ENCODE results near the gene DAZAP1.

DAZAP1 gene

GRCh38 chr19:1384478-1385110, 22.8 kb upstream of the DAZAP1 start:
- Mint-ChIP-seq H3K4me3 (peak overlapping the region; percentile 86), H3K36me3 (peaks cover 23% of the 10 kb centered on the region), H3K27ac (peak overlapping the region; percentile 100), H3K4me1 (peaks cover 25% of the 10 kb centered on the region), H3K9me3 (no peaks in the 10 kb centered on the region)
- ATAC-seq (no peak), DNase-seq (ENCODE audit: low spot score in 2 of 2) (no peak)

GRCh38 chr19:1385816-1386215, 21.6 kb upstream of the DAZAP1 start:
- Mint-ChIP-seq H3K9me3 (no peaks in the 10 kb centered on the region), H3K4me3 (peak overlapping the region; percentile 86), H3K4me1 (peaks cover 25% of the 10 kb centered on the region), H3K27ac (peak overlapping the region; percentile 52), H3K36me3 (peaks cover 29% of the 10 kb centered on the region)
- DNase-seq (ENCODE audit: low spot score in 2 of 2) (no peak), ATAC-seq (no peak)

DNA sequence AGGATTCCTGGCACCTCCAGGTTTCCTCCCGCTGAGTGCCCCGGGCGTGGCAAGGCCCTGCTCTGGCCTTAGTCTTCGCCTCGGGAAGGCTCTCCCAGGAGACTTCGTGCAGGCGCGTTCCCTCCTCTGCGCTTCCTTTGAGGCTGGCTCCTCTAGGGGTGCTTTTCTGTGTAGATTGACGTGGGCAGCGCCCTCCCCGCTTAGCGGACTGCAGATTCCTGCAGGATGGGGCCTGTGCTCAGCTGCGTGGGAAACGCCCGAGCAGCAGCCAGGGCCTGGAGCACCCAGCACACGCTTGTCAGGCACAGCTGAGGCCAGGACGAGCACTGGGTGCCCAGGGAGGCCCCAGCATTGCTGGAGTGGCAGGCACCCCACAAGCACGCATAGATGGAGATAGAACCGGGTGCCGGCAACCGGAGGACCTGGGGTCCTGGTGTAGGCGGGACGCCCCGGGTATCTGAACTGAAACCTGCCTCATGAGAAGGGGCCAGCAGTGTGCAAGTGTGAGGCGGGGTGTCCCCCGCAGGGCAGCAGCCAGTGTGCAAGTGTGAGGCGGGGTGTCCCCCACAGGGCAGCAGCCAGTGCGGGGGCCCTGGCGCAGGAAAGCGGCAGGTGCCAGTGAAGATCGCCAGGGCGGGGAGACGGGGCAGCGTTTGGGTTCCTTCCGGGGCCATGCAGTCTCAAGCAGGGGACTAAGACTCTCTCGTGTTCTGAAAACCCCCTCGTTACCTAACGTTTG, 20.3 kb upstream of the DAZAP1 start:
- ATAC-seq (no peak), DNase-seq (ENCODE audit: low spot score in 2 of 2) (no peak)
- Mint-ChIP-seq H3K9me3 (no peaks in the 10 kb centered on the region), H3K4me1 (peaks cover 25% of the 10 kb centered on the region), H3K27ac (peak overlapping the region; percentile 58), H3K4me3 (no peak overlapping the region), H3K36me3 (peaks cover 42% of the 10 kb centered on the region)

- no peak for ATAC-seq
- Mint-ChIP-seq H3K4me1 (peaks cover 21% of the 10 kb centered on the region), H3K4me3 (no peak overlapping the region), H3K9me3 (no peaks in the 10 kb centered on the region), H3K27ac (no peak overlapping the region), H3K36me3 (peaks cover 43% of the 10 kb centered on the region)
- DNase-seq (ENCODE audit: low spot score in 2 of 2): no peak
Measured at GRCh38 chr19:1387684-1388636, 19.4 kb upstream of the DAZAP1 start.

GRCh38 chr19:1388637-1389026, 18.8 kb upstream of the DAZAP1 start:
- no peak for DNase-seq (ENCODE audit: low spot score in 2 of 2)
- H3K36me3 Mint-ChIP-seq: peaks cover 41% of the 10 kb centered on the region
- H3K4me1 Mint-ChIP-seq: peaks cover 14% of the 10 kb centered on the region
- no peak overlapping the region for H3K27ac Mint-ChIP-seq
- H3K4me3 Mint-ChIP-seq: no peak overlapping the region
- ATAC-seq: no peak
- no peaks in the 10 kb centered on the region for H3K9me3 Mint-ChIP-seq

DNA sequence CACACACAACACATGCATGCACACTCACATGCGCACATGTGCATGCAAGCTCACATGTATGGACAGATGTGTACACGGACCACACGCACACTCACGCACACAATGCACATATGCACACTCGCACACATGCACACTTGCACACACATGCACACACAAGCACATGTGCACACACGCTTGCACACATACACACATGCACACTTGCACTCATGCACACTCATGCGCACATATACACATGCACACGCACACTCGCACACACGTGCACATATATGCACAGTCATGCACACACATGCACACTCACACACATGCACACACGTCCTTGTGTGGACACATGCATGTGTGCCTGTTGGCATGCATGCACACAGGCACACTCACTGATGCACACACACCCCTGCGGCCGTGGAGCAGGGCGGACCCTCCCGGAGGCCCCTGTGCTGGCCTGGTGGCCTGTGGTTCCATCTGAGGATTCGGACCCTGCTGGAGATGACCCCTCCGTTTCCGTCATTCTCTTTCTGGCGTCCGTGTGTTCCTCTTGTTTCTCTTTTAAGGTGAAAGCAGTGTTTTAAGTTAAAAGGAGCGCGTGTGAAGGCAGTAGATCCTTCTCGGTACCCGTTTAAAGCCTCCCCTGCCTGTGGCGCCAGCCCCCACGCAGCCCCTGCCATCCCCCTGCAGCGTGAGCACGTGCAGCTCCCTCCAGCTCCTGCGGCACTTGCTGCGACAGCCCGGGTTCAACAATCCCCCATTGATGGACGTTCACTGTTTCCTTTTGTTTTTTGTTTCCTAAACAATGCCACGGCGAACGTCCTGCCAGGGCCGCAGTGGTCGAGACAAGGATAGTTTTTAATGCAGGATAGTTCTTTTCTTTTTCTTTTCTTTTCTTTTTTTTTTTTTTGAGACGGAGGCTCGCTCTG, 18.1 kb upstream of the DAZAP1 start:
- H3K4me3 Mint-ChIP-seq: no peak overlapping the region
- ATAC-seq: no peak
- H3K36me3 Mint-ChIP-seq: peaks cover 34% of the 10 kb centered on the region
- no peak overlapping the region for H3K27ac Mint-ChIP-seq
- peaks cover 13% of the 10 kb centered on the region for H3K4me1 Mint-ChIP-seq
- no peaks in the 10 kb centered on the region for H3K9me3 Mint-ChIP-seq
- DNase-seq (ENCODE audit: low spot score in 2 of 2): no peak

- ATAC-seq (no peak), DNase-seq (ENCODE audit: low spot score in 2 of 2) (no peak)
- Mint-ChIP-seq H3K27ac (no peak overlapping the region), H3K36me3 (peaks cover 35% of the 10 kb centered on the region), H3K4me3 (no peak overlapping the region), H3K9me3 (no peaks in the 10 kb centered on the region), H3K4me1 (peaks cover 6% of the 10 kb centered on the region)
Measured at GRCh38 chr19:1390890-1391423, 16.4 kb upstream of the DAZAP1 start.

DNA sequence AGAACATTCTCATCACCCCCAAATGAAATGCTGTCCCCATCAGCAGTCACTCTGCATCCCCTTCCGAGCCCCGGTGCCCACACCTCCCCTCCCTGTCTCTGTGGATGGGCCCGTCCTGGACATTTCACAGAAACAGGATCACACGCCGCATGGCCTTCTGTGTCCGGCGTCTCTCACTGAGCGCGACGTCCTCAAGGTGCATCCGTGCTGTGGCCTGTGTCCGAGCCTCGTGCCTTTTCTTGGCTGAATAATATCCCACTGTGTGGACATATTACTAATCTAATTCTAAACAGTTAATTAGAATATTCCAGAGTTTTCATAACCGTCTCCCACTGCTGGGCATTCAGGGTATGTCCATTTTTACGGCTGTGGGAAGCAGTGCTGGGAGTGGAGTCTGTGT, 15.0 kb upstream of the DAZAP1 start:
- peaks cover 6% of the 10 kb centered on the region for H3K4me1 Mint-ChIP-seq
- DNase-seq (ENCODE audit: low spot score in 2 of 2) (no peak), ATAC-seq (no peak)
- no peak overlapping the region for H3K27ac Mint-ChIP-seq
- peaks cover 40% of the 10 kb centered on the region for H3K36me3 Mint-ChIP-seq
- no peak overlapping the region for H3K4me3 Mint-ChIP-seq
- no peaks in the 10 kb centered on the region for H3K9me3 Mint-ChIP-seq

DNA sequence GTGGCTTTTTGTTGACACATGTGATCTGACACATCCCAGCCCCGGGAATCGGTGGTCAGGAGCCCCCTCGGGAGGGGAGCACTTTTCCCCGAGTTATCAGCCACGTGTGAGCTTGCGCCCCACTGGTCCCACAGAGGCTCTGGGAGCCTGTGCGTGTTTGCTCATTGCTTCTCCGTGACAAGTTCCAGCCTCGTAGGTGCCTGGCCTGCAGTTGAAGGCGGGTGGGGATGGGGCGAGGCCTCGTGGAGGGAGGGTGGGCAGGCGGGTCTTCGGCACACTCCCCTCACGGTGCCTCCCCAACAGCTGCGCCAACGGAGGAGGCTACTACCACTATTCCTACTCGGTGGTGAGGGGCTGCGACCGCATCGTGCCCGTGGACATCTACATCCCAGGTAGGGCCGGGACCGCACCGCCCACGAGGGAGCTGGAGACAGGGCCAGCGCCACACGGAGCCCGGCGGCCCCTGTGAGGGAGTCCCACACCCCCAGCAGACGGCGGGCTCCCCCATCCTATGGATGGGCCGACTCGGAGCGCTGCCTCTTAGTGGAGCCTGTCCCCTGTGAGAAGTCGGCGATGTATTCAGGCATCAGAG, 14.4 kb upstream of the DAZAP1 start:
- peaks cover 6% of the 10 kb centered on the region for H3K4me1 Mint-ChIP-seq
- H3K27ac Mint-ChIP-seq: no peak overlapping the region
- no peak for ATAC-seq

GRCh38 chr19:1393841-1394240, 13.5 kb upstream of the DAZAP1 start:
- no peak overlapping the region for H3K4me3 Mint-ChIP-seq
- ATAC-seq: no peak
- H3K27ac Mint-ChIP-seq: no peak overlapping the region
- peaks cover 6% of the 10 kb centered on the region for H3K4me1 Mint-ChIP-seq
- no peaks in the 10 kb centered on the region for H3K9me3 Mint-ChIP-seq
- H3K36me3 Mint-ChIP-seq: peaks cover 40% of the 10 kb centered on the region
- no peak for DNase-seq (ENCODE audit: low spot score in 2 of 2)

More for the DNA sequence above, 14.4 kb upstream of the DAZAP1 start:
- Mint-ChIP-seq H3K36me3 (peaks cover 40% of the 10 kb centered on the region), H3K9me3 (no peaks in the 10 kb centered on the region), H3K4me3 (no peak overlapping the region)
- DNase-seq (ENCODE audit: low spot score in 2 of 2): no peak

- no peak for DNase-seq (ENCODE audit: low spot score in 2 of 2)
- H3K9me3 Mint-ChIP-seq: no peaks in the 10 kb centered on the region
- no peak overlapping the region for H3K27ac Mint-ChIP-seq
- H3K4me3 Mint-ChIP-seq: no peak overlapping the region
- ATAC-seq: no peak
- peaks cover 6% of the 10 kb centered on the region for H3K4me1 Mint-ChIP-seq
- peaks cover 40% of the 10 kb centered on the region for H3K36me3 Mint-ChIP-seq
Measured at GRCh38 chr19:1394252-1395193, 12.9 kb upstream of the DAZAP1 start.

DNA sequence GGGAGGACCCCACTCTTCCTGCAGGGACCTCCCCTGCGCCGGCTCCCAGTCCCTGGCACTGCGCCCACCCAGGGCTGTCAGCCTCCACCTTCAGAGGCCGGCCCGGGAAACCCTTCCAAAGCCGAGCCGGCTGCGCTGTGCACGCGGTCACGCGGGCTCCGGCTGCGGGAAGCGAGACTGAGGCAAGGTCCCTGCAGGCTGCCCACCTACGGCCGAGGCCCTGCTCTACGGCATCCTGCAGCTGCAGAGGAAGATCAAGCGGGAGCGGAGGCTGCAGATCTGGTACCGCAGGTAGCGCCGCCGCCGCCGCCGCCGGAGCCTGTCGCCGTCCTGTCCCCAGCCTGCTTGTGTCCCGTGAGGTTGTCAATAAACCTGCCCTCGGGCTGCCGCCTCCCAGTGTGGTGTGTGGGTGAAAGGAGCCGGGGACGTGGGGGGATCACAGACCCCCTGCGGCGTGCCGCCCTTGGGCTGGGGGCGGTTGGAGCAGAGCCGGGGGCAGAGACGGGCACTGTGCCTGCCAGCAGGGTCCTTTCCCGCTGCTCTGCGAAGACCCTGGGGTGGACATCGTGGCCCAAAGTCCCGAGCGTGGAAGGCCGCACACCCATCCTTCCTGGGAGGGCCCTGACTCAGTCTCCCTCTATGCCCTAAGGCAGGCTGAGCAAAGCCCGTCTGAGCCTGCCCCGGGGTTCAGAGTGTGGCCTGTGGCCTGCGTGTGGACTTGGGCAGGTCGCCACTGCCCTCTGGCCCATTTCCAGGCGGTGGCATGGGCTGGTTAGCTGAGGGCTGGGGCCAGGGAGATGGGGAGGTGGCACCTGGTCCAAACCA, 12.0 kb upstream of the DAZAP1 start:
- Mint-ChIP-seq H3K36me3 (peaks cover 38% of the 10 kb centered on the region), H3K4me3 (no peak overlapping the region), H3K4me1 (peaks cover 6% of the 10 kb centered on the region), H3K27ac (peak overlapping the region; percentile 32), H3K9me3 (no peaks in the 10 kb centered on the region)
- ATAC-seq (no peak), DNase-seq (ENCODE audit: low spot score in 2 of 2) (no peak)
